Measurements from ENCODE around the gene E4F1. TPM values are rescaled to one million over a fixed set of nuclear protein-coding genes. Genes with fewer than 3 reads are reported as not detected.

E4F1 gene
- total and polyA plus RNA-seq, 10 of the 15 experiments (the other 5 are each of a cell fraction or from before 2014, with no cell fraction given), result 0.23 to 36.5 (median 14.5) TPM

- in situ Hi-C loops (cut with MboI), result no loop called here
- H4K20me1 ChIP-seq (ENCODE audit: control insufficient read depth, insufficient read depth), result no peaks in the 10 kb centered on the region
- no peak overlapping the region for H3K4me3 ChIP-seq
- ChIA-PET SMC1A (ENCODE audit: uncharacterized antibody, unreplicated experiment) (no interaction called here), RAD21 (ENCODE audit: unreplicated experiment) (no interaction called here), POLR2A (no interaction called here), CTCF (no interaction called here)
- no peak for TF ChIP-seq HDGF (IDR thresholded peaks at IDR 0.05)
- no peak for TF ChIP-seq KLF5 (IDR thresholded peaks at IDR 0.05; ENCODE audit: partially characterized antibody)
- TF ChIP-seq CBX5 (IDR thresholded peaks at IDR 0.05; ENCODE audit: low read depth), result no peak
- TF ChIP-seq USF1 (IDR thresholded peaks at IDR 0.05; ENCODE audit: borderline replicate concordance, extremely low read length, insufficient read depth, low read depth, low read length), result no peak
- no peak for TF ChIP-seq ATF7 (IDR thresholded peaks at IDR 0.05; ENCODE audit: low read depth)
- no peak for TF ChIP-seq POLR2AphosphoS2 (IDR thresholded peaks at IDR 0.05; ENCODE audit: low read depth, low read length)
- no peak for TF ChIP-seq CEBPZ (IDR thresholded peaks at IDR 0.05; ENCODE audit: low read depth, low read length)
- TF ChIP-seq CEBPB (IDR thresholded peaks at IDR 0.05; ENCODE audit: borderline replicate concordance in 1 of 2, low read depth in 2 of 2, low read length in 2 of 2), result no peak
- no peak for TF ChIP-seq TBL1XR1 (IDR thresholded peaks at IDR 0.05; ENCODE audit: low read depth, low read length)
- no peak for TF ChIP-seq IRF4 (IDR thresholded peaks at IDR 0.05; ENCODE audit: low read depth, low read length)
- no peak for TF ChIP-seq RAD51 (IDR thresholded peaks at IDR 0.05)
- FAIRE-seq (no peak), ATAC-seq (no peak; the same call in 2 of the 3 replicates), DNase-seq (ENCODE audit: low read depth, low spot score) (no peak)
- intact Hi-C loops (cut with micrococcal nuclease; ENCODE audit: unreplicated experiment), result no loop called here
- H3K4me1 ChIP-seq (ENCODE audit: control insufficient read depth, insufficient read depth, low read length), result no peaks in the 10 kb centered on the region
- H3K9me3 ChIP-seq (replicated peaks; ENCODE audit: control insufficient read depth, insufficient read depth, low read length), result no peaks in the 10 kb centered on the region
- H3K27ac ChIP-seq (ENCODE audit: control insufficient read depth, insufficient read depth), result no peak overlapping the region
- H3K36me3 ChIP-seq (ENCODE audit: control insufficient read depth in 2 of 2, insufficient read depth in 2 of 2, low read length in 1 of 2), result no peaks in the 10 kb centered on the region
- H3K4me2 ChIP-seq (ENCODE audit: control insufficient read depth, insufficient read depth), result no peak overlapping the region
- no peak overlapping the region for H2AFZ ChIP-seq (ENCODE audit: control insufficient read depth, low read depth, low read length)
- BruUV-seq (replicated peaks), result no TSS peak
- 87% methylated on average over 14 of the region's 14 CpGs for WGBS (ENCODE audit: insufficient coverage, insufficient replicate concordance, low lambda C conversion rate, missing lambda C conversion rate)
- no peaks in the 10 kb centered on the region for H3K79me2 ChIP-seq (ENCODE audit: control insufficient read depth, insufficient read depth, low read length)
- no peaks in the 10 kb centered on the region for H3K27me3 ChIP-seq (replicated peaks in 1 of 2; ENCODE audit: control insufficient read depth in 2 of 2, insufficient read depth in 2 of 2, low read length in 1 of 2)
- H3K9ac ChIP-seq (ENCODE audit: control insufficient read depth, insufficient read depth, low read length), result no peak overlapping the region
These were observed 54.8 kb downstream of the E4F1 start for GRCh38 chr16:2278272-2278608.
